ENCODE results near the gene CPB2. TPM values are rescaled to one million over a fixed set of nuclear protein-coding genes. Genes with fewer than 3 reads are reported as not detected.

CPB2 gene
- total and polyA plus RNA-seq, 2 of the 8 experiments (the other 6 are each of a cell fraction or from before 2014, with no cell fraction given), result not detected

DNA sequence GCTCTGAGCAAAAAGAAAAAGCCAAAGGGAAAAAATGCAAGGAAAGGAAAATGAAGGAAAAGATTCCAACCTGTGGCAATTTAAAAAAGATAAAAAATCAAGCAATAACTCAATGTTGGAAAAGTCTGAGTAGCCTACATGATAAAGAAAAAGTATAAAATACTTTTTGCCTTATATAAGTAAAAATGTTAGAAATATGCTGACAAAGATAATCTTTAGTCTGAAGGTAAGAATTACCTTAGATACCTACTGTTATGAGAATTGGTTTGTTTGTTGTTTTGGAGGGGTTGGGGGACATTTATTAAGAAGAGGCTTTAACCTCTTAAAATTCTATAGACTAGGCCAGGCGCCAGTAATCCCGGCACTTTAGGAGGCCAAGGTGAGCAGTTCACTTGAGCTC is 29.7 kb upstream of the CPB2 start:
- Histone ChIP-seq H3K9me3 (ENCODE audit: insufficient read depth in 2 of 2, low read depth in 1 of 2, low read length in 1 of 2) (no peaks in the 10 kb centered on the region), H3K36me3 (ENCODE audit: control insufficient read depth in 2 of 4, insufficient read depth in 4 of 4, low read length in 3 of 4) (no peaks in the 10 kb centered on the region), H3K23ac (ENCODE audit: insufficient read length) (no peak overlapping the region), H3K4ac (replicated peaks; ENCODE audit: insufficient read length, low read depth, low read length) (no peak overlapping the region), H2BK120ac (replicated peaks; ENCODE audit: low read depth, low read length) (no peak overlapping the region), H2BK20ac (ENCODE audit: low read length) (no peak overlapping the region), H4K5ac (ENCODE audit: insufficient read length, low read depth, low read length) (no peak overlapping the region), H3K56ac (replicated peaks; ENCODE audit: insufficient read length, low read depth, low read length) (no peak overlapping the region), H3K14ac (ENCODE audit: insufficient read length) (no peak overlapping the region), H2AFZ (ENCODE audit: low read length) (no peak overlapping the region), H3K79me1 (ENCODE audit: low read depth, low read length) (no peaks in the 10 kb centered on the region), H3K4me2 (ENCODE audit: insufficient read depth in 1 of 2, low read depth in 2 of 2, low read length in 2 of 2) (no peak overlapping the region), H4K20me1 (replicated peaks in 1 of 2; ENCODE audit: control insufficient read depth in 1 of 2, insufficient read depth in 2 of 2, low read length in 2 of 2) (no peaks in the 10 kb centered on the region), H3K23me2 (ENCODE audit: low read depth, low read length) (no peaks in the 10 kb centered on the region), H2AK5ac (ENCODE audit: low read depth, low read length) (no peak overlapping the region), H2BK5ac (ENCODE audit: low read depth, low read length) (no peak overlapping the region), H3K18ac (ENCODE audit: extremely low read depth, low read length) (no peak overlapping the region), H3K27me3 (replicated peaks in 1 of 4; ENCODE audit: control insufficient read depth in 3 of 4, extremely low read depth in 1 of 4, insufficient read depth in 3 of 4, low read length in 3 of 4) (no peaks in the 10 kb centered on the region), H3K9ac (replicated peaks in 1 of 4; ENCODE audit: extremely low read depth in 1 of 4, low read depth in 3 of 4, low read length in 3 of 4) (no peak overlapping the region), H3K79me2 (ENCODE audit: control insufficient read depth in 1 of 2, insufficient read depth in 2 of 2, low read length in 2 of 2) (no peaks in the 10 kb centered on the region), H2BK12ac (ENCODE audit: low read depth, low read length) (no peak overlapping the region), H4K8ac (ENCODE audit: extremely low read depth, insufficient read depth, low read length) (no peak overlapping the region), H3K4me3 (ENCODE audit: extremely low read depth in 1 of 4, insufficient read depth in 2 of 4, low read depth in 3 of 4, low read length in 4 of 4) (no peak overlapping the region), H4K91ac (replicated peaks; ENCODE audit: insufficient read length, low read length) (no peak overlapping the region), H3K4me1 (replicated peaks in 1 of 4; ENCODE audit: control insufficient read depth in 3 of 4, insufficient read depth in 4 of 4, low read length in 3 of 4) (peaks cover 0 to 4% (median 2%) of the 10 kb centered on the region in 4 experiments; a peak in 2 of 7 replicates), H3K27ac (ENCODE audit: low read depth, low read length) (no peak overlapping the region), H2BK15ac (ENCODE audit: low read length) (no peak overlapping the region)
- no peak for DNase-seq (ENCODE audit: low read depth in 1 of 2, low spot score in 2 of 2)
- 100% methylated on average over 2 of the region's 2 CpGs; no CpG with 5 or more reads in 1 of the 2 experiments for WGBS, 2 experiments (ENCODE audit: extremely low coverage in 1 of 2, insufficient coverage in 1 of 2, insufficient read length in 1 of 2, insufficient replicate concordance in 2 of 2, low coverage in 1 of 2, low lambda C conversion rate in 2 of 2, missing lambda C conversion rate in 1 of 2)
- POLR2A ChIA-PET (ENCODE audit: partially characterized antibody), result no interaction called here
- no peak for FAIRE-seq
- no peak for TF ChIP-seq JUN (IDR thresholded peaks at IDR 0.05; ENCODE audit: low read depth, low read length)
- TF ChIP-seq E2F6 (IDR thresholded peaks at IDR 0.05), result no peak
- no peak for TF ChIP-seq YY1 (IDR thresholded peaks at IDR 0.05; ENCODE audit: low read depth, low read length)
- TF ChIP-seq CEBPB (IDR thresholded peaks at IDR 0.05; ENCODE audit: low read depth, low read length), result no peak
- TF ChIP-seq NANOG (IDR thresholded peaks at IDR 0.05; ENCODE audit: insufficient read depth, low read depth, low read length, poor library complexity, severe bottlenecking), result no peak
- TF ChIP-seq USF2 (IDR thresholded peaks at IDR 0.05; ENCODE audit: low read length), result no peak
- CTCF ChIA-PET (ENCODE audit: partially characterized antibody), result interaction anchor here (3.5 kb wide), 1 partner anchor 9 kb away, joined by 21 read pairs; no protein-coding TSS in a partner anchor

All from H1 (cell line).